Choroid plexus epithelial cell (primary cell): ENCODE data around the gene TRIM50.
"Not testable (repeated sequence)": the region's sequence is repeated elsewhere in the genome, so short reads cannot be mapped to it uniquely, and the experiment has no call there.

Experiments used
- DNase-seq: peaks from one replicate; pipeline ENCODE4 v3.0.0-alpha.2; 2010; ENCODE audit warnings: low read depth
- H3K4me3 ChIP-seq: 2 replicates; pipeline ENCODE4 v1.5.1; 2011; ENCODE audit warnings: low read depth, mild to moderate bottlenecking, control low read depth, low read length, moderate library complexity
- CTCF ChIP-seq: conservative IDR thresholded peaks from 2 replicates; pipeline ENCODE4 v1.5.1; 2011; ENCODE audit warnings: low read depth, mild to moderate bottlenecking, control low read depth, inconsistent platforms, low read length, moderate library complexity

TRIM50 gene

GRCh38 chr7:73307436-73307835 lies 20.4 kb downstream of the TRIM50 start:
- H3K4me3 ChIP-seq, result no peak overlapping the region
- TF ChIP-seq CTCF, result no peak

GRCh38 chr7:73304612-73305387 lies 23.1 kb downstream of the TRIM50 start:
- DNase-seq, result peak; percentile 14
- peak; percentile 16 for TF ChIP-seq CTCF
- not testable (repeated sequence) for H3K4me3 ChIP-seq

More at GRCh38 chr7:73307436-73307835, 20.4 kb downstream of the TRIM50 start:
- no peak for DNase-seq

- no peak overlapping the region for H3K4me3 ChIP-seq
- no peak for TF ChIP-seq CTCF
- no peak for DNase-seq
Measured at GRCh38 chr7:73304071-73304470, 23.8 kb downstream of the TRIM50 start.

GRCh38 chr7:73303546-73303945 lies 24.3 kb downstream of the TRIM50 start:
- DNase-seq, result no peak
- H3K4me3 ChIP-seq, result no peak overlapping the region
- no peak for TF ChIP-seq CTCF

- DNase-seq, H3K4me3 ChIP-seq: not testable (repeated sequence)
Measured at GRCh38 chr7:73302846-73303245, 25.0 kb downstream of the TRIM50 start.

GRCh38 chr7:73301108-73301507 lies 26.8 kb downstream of the TRIM50 start:
- H3K4me3 ChIP-seq, DNase-seq: not testable (repeated sequence)

- not testable (repeated sequence) for H3K4me3 ChIP-seq, DNase-seq
Measured at GRCh38 chr7:73299812-73300211, 28.1 kb downstream of the TRIM50 start.

GRCh38 chr7:73297706-73298105 lies 30.2 kb downstream of the TRIM50 start:
- not testable (repeated sequence) for DNase-seq, H3K4me3 ChIP-seq

- H3K4me3 ChIP-seq, DNase-seq: not testable (repeated sequence)
Measured at GRCh38 chr7:73297235-73297634, 30.6 kb downstream of the TRIM50 start.

GRCh38 chr7:73277210-73277609 lies 50.7 kb downstream of the TRIM50 start:
- not testable (repeated sequence) for DNase-seq, H3K4me3 ChIP-seq

- H3K4me3 ChIP-seq, DNase-seq: not testable (repeated sequence)
Measured at GRCh38 chr7:73267813-73268212, 60.1 kb downstream of the TRIM50 start.

GRCh38 chr7:73266719-73267368 lies 61.0 kb downstream of the TRIM50 start:
- not testable (repeated sequence) for DNase-seq, H3K4me3 ChIP-seq
